GM06990 (cell line): ENCODE measurements around the gene TMPRSS15.
"Not testable (repeated sequence)": the region's sequence is repeated elsewhere in the genome, so short reads cannot be mapped to it uniquely, and the experiment has no call there.

Source experiments
- DNase-seq: peaks from one replicate; pipeline ENCODE4 v3.0.0-alpha.2; 2011; ENCODE audit not compliant: insufficient read length; ENCODE audit errors: extremely low read depth
- H3K27me3 ChIP-seq: replicated peaks from 2 replicates; pipeline ENCODE4 v1.6.0; 2011; ENCODE audit warnings: low read length; ENCODE audit not compliant: control insufficient read depth, insufficient read depth
- H3K36me3 ChIP-seq: 2 replicates; pipeline ENCODE4 v1.5.1; 2011; ENCODE audit warnings: low read length; ENCODE audit not compliant: control insufficient read depth, insufficient read depth
- H3K4me3 ChIP-seq: replicated peaks from 2 replicates; pipeline ENCODE4 v1.5.1; 2011; ENCODE audit warnings: low read depth, mild to moderate bottlenecking, control low read depth, low read length
- TF ChIP-seq, protein P1 (sequence below): IDR thresholded peaks from 2 replicates; pipeline ENCODE4 v1.5.1; 2011; ENCODE audit warnings: low read length, control low read depth, mild to moderate bottlenecking, inconsistent platforms; ENCODE audit not compliant: insufficient read depth, poor library complexity, severe bottlenecking

The TMPRSS15 gene

DNA sequence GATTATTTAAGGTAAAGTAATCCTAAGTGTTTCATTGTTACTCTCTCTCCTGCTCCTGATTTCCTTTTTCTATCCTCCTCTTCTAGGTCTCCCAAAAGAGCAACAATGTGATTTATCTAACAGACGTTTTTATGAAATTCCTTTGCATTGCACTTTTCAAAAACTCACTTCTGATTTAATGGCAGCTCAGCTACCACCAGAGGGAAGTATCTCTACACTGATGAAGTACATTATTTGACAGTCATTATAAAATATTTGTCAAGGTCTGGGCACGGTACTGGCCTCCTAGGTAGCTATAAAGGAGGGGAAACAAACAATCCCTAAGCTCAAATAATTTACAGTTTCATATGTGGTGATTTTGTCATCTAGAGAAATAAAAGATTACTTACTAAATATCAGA lies 15.6 kb downstream of the TMPRSS15 start:
- H3K4me3 ChIP-seq, result no peak overlapping the region
- DNase-seq, result no peak
- H3K27me3 ChIP-seq, result no peaks in the 10 kb centered on the region
- no peaks in the 10 kb centered on the region for H3K36me3 ChIP-seq
- TF ChIP-seq, protein P1, sequence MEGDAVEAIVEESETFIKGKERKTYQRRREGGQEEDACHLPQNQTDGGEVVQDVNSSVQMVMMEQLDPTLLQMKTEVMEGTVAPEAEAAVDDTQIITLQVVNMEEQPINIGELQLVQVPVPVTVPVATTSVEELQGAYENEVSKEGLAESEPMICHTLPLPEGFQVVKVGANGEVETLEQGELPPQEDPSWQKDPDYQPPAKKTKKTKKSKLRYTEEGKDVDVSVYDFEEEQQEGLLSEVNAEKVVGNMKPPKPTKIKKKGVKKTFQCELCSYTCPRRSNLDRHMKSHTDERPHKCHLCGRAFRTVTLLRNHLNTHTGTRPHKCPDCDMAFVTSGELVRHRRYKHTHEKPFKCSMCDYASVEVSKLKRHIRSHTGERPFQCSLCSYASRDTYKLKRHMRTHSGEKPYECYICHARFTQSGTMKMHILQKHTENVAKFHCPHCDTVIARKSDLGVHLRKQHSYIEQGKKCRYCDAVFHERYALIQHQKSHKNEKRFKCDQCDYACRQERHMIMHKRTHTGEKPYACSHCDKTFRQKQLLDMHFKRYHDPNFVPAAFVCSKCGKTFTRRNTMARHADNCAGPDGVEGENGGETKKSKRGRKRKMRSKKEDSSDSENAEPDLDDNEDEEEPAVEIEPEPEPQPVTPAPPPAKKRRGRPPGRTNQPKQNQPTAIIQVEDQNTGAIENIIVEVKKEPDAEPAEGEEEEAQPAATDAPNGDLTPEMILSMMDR, result no peak

DNA sequence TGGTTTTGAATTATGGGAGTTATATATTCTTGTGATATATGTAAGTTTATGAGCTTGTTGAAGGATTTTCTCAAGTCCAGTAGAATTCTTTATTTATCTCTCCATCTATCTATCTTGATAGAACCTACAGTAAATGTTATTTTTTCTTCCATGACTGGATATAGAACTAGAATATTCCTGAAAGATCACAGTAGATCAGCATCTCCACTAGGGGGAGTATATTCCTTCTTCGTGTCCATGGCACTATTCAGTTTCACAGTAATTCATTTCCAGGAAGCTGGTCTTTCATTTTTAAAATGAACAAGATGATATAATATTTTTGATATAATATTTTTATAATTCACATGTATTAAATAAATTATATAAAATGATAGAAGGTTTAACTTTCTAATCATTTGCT lies 18.8 kb downstream of the TMPRSS15 start:
- DNase-seq, result no peak
- Histone ChIP-seq H3K36me3 (no peaks in the 10 kb centered on the region), H3K4me3 (no peak overlapping the region), H3K27me3 (no peaks in the 10 kb centered on the region)
- TF ChIP-seq, protein P1, result peak; percentile 10

DNA sequence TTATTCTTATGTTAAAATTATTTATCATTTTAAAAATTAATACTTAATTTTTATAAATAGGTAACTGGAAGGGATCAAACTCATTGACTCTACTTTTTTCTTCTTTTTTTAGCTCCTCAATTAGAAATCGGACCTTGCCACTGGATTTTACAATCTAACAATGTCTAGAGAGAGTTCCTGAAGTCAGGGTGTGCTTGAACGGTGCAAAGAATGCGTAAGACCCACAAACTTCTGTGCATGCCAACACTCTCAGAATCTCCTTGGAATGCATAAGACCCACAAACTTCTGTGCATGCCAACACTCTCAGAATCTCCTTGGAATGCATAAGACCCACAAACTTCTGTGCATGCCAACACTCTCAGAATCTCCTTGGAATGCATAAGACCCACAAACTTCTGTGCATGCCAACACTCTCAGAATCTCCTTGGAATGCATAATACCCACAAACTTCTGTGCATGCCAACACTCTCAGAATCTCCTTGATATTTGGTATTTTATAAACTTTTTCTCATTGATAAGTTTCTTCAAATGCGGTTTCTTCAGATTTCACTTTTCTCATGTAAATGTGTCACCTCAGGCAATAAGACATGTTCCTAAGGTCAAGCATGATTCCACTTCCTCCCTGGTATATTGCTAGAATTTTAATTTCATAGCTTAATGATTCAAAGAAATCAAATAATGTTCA lies 20.5 kb downstream of the TMPRSS15 start:
- not testable (repeated sequence) for H3K27me3 ChIP-seq, H3K36me3 ChIP-seq, H3K4me3 ChIP-seq, DNase-seq

DNA sequence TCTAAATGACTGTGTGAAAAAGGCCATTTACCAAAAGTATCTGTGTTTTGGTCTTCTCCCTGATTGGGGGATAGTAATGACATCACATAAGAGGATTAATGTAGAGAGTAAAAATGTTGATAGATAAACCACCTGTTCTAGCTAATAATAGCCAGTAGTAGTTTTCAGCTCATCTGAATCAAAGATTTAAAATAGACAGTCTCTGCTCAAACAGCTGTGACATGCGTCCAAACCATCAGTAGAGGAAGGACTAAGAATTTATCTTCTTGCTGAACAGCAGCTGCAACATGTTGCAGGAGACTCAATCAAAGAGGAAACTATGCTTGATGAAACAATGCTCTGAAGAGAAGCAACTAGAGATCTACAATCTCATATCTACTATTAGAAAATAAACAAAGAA lies 21.4 kb downstream of the TMPRSS15 start:
- Histone ChIP-seq H3K27me3 (no peaks in the 10 kb centered on the region), H3K36me3 (no peaks in the 10 kb centered on the region), H3K4me3 (no peak overlapping the region)
- TF ChIP-seq, protein P1, result no peak
- DNase-seq, result no peak

DNA sequence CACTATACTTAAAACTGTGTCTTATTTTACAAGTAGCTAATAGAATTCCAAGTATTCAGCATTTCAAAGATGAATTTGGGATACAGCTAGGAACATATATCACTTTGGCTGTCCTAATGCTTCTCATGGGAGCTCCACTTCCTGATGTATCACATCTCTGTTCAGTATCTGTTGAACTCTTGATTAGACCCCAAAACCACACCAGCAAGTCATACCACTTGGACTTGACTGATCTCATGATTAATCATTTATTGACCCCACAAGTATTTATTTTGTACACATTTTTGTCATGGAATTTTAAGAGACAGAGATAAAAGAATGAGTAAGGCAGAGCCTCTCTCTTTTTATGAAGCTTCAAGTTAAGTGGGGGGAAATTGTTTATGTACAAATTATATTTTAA lies 30.0 kb downstream of the TMPRSS15 start:
- no peaks in the 10 kb centered on the region for H3K36me3 ChIP-seq
- TF ChIP-seq, protein P1, result no peak
- H3K27me3 ChIP-seq, result no peaks in the 10 kb centered on the region
- no peak for DNase-seq
- no peak overlapping the region for H3K4me3 ChIP-seq

DNA sequence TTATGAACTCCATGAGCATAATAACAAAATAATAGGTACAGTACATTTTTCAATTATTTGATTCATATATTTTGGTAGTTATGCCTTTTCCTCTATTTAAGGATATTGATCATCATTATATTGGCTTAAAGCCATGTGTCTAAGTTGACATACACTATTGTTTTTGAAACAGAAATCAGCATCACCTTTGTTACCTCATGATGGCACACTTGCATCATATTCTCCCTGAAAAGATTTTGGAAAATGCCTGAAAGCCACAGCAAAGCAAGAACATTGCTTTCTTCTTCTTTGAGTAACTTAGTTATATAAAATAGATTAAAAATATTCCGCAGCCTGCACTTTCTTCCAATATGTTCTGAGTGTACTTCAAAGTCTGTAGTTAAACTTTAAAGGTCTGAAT lies 33.3 kb downstream of the TMPRSS15 start:
- Histone ChIP-seq H3K4me3 (no peak overlapping the region), H3K27me3 (no peaks in the 10 kb centered on the region), H3K36me3 (no peaks in the 10 kb centered on the region)
- DNase-seq, result no peak
- TF ChIP-seq, protein P1, result no peak
